ENCODE data around the gene PCSK7.
"Not testable (repeated sequence)": the region's sequence is repeated elsewhere in the genome, so short reads cannot be mapped to it uniquely, and the experiment has no call there.

Gene PCSK7, protein sequence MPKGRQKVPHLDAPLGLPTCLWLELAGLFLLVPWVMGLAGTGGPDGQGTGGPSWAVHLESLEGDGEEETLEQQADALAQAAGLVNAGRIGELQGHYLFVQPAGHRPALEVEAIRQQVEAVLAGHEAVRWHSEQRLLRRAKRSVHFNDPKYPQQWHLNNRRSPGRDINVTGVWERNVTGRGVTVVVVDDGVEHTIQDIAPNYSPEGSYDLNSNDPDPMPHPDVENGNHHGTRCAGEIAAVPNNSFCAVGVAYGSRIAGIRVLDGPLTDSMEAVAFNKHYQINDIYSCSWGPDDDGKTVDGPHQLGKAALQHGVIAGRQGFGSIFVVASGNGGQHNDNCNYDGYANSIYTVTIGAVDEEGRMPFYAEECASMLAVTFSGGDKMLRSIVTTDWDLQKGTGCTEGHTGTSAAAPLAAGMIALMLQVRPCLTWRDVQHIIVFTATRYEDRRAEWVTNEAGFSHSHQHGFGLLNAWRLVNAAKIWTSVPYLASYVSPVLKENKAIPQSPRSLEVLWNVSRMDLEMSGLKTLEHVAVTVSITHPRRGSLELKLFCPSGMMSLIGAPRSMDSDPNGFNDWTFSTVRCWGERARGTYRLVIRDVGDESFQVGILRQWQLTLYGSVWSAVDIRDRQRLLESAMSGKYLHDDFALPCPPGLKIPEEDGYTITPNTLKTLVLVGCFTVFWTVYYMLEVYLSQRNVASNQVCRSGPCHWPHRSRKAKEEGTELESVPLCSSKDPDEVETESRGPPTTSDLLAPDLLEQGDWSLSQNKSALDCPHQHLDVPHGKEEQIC

DNA sequence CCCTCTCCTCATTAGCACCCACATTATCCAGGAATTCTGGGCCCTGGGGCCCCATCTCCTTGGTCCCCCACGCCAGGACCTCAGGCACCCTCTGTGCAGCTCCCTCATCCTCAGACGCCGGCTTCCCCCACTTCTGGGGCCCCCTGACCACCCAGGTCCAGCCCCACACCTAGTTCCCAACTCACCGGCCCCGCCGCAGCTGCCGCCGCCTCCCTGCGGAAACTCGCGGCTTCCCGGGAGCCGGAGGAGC is at the start of gene PCSK7:
PCSK7 (minus strand) TSS at position 232 of the 250 bp plus-strand sequence. CDS start 2,229 bp downstream, outside the sequence.
- DNase-seq (ENCODE audit: low read depth), result no peak

DNA sequence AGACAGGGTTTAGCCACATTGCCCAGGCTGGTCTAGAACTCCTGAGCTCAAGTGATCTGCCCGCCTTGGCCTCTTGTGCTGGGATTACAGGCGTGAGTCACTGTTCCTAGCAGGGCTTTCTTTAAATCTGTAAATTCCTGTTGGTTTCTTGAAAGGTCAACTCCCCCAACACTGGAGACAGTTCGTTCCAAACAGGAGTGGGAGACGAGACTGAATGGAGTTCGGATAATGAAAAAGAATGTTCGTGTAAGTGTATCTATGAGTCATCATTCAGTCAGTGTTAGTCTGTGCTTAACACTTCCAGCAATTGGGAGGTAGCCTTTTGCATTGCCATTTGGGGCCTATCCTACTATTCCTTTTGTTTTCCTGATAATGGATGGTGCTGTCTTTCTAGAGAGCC is 49.3 kb upstream of the PCSK7 start:
- DNase-seq (ENCODE audit: low read depth), result peak; percentile 94

DNA sequence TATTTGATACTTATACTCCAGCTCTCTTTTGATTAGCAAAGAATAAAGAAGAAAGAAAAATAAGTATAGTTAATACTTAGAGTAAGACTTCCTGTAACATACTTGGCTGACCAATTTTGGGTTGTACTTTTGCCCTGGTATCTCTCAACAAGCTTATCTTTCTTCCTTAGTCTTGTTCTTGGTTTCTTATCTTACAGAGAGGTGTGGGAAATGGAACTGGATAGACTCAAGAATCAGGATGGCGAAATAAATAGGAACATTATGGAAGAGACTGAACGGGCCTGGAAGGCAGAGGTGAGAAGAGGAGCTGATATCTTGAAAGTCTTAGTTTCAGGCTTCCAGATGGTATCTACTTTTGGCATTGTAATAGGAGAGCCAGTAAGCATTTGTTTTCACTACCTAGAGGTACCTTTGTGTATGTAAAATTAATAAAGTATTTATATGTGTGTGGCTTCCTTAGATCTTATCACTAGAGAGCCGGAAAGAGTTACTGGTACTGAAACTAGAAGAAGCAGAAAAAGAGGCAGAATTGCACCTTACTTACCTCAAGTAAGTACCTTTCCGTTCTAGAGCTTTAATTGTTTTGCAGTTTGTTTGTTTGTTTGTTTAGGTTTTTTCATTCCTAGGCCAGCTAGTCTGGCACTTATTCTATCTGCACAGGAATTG is 48.0 kb upstream of the PCSK7 start:
- DNase-seq (ENCODE audit: low read depth), result no peak

DNA sequence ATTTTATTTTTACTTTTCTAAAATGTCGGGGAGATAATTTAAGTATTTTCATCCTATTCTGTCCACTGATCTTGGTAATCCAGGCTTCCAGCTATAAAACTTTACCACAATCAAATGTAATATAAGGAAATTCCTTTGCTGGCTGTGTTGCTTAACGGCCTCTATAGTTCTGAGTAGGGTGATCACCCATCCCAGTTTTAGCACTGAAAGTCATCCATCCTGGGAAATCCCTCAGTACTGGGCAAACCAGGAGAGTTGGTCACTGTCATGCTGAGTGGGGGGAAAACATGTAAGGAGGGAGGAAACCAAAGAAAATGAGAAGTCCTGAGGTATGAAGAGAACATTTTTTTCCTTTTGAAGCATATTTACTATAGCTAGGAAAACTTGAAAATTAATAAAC is 46.5 kb upstream of the PCSK7 start:
- DNase-seq (ENCODE audit: low read depth), result no peak

DNA sequence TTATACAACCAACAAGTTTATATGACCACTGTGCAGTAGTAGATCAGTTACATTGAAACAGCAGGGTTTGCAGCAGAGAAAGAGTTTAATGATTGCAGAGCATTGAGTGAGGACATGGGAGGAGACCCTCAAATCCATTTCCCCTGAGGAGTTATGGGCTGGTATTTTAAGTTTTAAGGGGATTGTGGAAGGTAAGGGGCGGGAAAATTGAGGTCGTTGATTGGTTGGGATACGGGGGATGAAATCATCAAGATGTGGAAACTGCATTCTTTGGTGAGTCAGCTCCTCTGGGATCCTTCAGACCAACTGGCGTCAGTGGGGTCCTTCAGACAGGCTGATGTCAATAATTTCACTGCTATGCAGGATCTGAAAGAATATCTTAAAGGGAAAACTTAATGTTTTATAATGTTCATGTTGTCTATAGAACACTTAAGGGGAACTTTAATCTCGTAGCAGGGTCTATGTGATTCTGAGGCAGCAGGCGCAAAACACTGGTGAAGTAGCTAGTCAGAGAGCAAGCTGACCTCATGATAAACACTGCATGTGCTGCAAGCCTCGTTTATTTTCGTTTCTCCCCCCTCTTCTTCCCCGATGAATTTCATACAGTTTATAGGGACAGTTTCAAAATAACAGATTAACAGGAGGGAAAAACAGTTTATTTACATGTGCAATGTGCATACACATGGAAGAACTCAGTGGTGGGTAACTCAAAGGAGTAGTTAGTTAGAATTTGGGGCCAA is 41.8 kb upstream of the PCSK7 start:
- DNase-seq (ENCODE audit: low read depth), result peak; percentile 66

DNA sequence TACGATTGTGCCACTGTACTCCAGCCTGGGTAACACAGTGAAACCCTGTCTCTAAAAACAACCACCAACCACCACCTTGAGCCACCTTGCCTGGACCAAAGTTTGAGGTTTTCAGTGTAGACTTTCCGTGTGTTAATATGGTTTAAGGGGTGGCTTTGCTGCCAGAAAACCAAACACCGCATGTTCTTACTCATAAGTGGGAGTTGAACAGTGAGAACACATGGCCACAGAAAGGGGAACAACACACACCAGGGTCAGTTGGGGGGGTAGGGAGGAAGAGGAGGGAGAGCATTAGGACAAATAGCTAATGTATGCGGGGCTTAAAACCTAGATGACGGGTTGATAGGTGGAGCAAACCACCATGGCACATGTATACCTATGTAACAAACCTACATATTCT is 40.3 kb upstream of the PCSK7 start:
- DNase-seq (ENCODE audit: low read depth), result not testable (repeated sequence)

DNA sequence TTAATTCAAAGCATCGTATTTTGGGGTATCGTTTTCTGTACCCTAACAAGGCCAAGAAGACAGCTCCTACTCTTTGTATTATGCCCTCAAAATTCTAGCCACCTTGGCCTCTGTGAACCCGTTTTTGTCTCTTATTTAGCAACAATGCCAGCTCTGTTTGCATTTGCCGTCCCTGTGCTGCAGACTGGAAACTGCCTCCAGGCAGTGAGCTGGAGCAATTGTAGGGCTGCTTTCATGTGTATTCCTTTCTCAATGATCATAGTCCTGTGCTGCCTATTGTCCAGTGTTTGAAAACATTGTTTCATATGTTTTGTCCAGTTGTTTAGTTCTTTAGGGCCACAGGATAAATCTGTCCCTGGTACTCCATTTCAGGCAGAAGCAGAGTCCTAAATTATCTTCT is 39.3 kb upstream of the PCSK7 start:
- DNase-seq (ENCODE audit: low read depth), result no peak

DNA sequence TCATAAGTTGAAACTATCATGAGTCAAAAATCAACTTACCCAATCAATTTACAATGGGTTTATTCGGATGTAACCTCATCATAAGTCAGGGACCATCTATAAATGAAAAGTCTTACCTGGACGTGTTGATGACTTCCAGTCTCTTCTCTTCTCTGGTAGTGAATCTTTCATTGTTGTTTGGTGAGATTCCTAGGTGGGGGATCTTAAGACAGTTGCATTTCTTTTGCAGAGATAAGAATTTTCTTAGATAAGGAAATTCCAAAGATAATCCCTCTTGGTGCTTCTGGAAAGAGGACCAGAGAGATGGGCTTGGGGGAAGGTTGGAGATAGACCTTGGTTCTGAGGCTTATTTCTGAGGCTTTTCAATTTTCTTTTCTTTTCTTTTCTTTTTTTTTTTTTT is 38.0 kb upstream of the PCSK7 start:
- no peak for DNase-seq (ENCODE audit: low read depth)

DNA sequence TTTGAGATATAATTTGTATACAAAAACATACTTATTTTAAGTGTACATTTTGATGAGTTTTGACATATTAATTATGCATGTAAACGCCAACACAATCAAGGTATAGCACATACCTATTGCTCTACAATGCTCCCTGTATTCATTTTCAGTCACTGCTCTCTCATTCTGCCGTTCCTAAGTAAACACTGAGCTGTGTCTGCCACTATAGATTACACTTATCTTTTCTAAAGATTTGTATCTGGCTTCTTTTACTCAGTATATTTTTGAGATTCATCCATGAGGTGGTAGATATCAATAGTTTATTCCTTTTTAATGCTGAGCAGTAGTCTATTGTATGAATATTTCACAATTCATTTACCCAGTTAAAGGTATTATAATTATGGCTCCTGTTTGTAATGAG is 33.9 kb upstream of the PCSK7 start:
- DNase-seq (ENCODE audit: low read depth), result no peak

DNA sequence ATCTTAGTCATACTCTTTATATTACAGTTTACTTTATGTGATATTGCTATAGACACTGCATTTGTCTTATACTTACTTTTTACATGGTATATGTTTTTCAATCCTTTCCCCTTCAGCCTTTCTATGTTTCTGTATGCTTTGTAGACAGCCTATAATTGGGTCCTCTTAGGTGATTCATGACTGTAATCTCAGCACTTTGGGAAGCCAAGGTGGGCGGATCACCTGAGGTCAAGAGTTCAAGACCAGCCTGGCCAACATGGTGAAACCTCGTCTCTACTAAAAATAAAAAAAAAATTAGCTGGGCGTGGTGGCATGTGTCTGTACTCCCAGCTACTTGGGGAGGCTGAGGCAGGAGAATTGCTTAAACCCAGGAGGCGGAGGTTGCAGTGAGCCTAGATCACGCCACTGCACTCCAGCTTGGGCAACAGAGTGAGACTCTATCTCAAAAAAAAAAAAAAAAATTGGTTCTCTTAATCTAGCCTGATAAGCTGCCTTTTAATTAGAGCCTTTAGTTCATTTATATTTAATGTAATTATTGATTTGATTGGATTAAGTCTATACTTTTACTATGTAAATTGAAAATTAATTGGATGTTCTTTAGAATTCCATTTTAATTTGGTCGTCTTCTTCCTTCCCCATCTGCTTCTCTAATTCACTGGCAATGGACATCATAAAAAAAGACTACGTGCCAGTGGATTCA is 32.9 kb upstream of the PCSK7 start:
- DNase-seq (ENCODE audit: low read depth), result not testable (repeated sequence)

DNA sequence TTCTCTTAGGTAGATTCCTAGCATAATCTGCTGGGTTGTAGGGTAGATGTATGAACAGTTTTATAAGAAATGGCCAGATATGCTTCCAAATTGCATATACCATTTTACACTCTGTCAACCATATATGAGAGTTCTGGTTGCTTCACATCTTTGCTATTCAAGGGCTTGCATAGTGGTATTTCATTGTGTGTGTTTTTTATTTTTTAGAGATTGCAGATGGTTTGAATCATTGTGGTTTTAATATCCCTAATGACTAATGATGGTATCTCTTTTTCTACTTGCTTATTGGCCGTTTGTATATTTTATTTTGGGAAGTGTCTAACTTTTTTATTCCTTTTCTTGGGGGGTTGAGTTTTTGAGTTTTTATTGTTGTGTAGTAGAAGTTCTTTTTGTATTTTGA is 27.5 kb upstream of the PCSK7 start:
- no peak for DNase-seq (ENCODE audit: low read depth)

DNA sequence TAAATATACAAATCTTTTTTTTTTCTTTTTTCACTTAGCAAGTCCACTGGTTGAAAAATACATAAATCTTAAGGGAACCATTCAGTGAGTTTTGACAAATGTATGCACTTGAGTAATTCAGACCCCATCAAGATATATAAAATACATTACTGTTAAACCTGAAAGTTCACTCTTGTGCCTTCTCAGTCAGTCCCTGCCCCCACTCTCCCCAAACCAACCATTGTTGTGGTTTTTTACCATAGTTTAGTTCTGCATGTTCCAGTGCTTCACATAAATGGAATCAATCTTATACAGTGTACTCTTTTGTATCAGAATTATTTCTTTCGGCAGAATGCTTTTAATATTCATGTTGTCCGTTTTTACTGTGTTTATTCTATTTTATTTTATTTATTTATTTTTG is 26.7 kb upstream of the PCSK7 start:
- DNase-seq (ENCODE audit: low read depth), result no peak

DNA sequence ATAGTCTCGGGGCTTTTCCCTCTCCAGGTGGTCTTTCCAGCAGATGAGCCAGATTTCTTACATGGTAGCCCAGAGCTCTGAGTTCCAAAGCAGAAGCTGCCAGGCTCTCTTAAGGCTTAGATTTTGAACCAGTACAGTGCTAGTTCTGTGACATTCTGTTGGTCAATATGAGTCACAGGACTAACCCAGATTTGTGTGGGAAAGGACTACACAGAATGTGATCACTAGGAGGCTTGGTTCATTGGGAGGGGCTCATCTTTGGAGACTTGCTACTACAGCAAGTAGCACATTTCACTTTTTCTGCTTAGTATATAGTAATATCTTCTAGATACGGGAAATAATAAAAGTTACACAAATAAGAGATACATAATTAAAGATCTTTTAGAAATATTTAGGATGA is 24.7 kb upstream of the PCSK7 start:
- no peak for DNase-seq (ENCODE audit: low read depth)

DNA sequence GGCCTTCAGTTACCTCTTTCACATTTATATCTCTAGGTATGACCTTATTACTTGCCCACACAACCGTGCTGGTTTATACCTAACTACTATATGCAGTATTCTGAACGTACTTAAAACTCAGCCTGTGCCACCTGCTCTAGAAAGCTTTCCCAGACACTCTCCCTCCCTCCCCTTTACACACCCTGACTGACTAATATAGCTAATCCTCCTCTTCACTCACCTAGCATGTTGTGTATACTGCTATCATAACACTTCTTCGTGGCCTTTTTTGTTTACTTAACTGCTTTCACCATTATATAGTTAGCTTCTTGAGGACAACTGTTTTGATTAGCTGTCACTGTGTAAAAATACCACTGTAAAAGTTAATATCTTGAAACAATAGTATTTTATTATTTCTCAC is 24.1 kb upstream of the PCSK7 start:
- no peak for DNase-seq (ENCODE audit: low read depth)

DNA sequence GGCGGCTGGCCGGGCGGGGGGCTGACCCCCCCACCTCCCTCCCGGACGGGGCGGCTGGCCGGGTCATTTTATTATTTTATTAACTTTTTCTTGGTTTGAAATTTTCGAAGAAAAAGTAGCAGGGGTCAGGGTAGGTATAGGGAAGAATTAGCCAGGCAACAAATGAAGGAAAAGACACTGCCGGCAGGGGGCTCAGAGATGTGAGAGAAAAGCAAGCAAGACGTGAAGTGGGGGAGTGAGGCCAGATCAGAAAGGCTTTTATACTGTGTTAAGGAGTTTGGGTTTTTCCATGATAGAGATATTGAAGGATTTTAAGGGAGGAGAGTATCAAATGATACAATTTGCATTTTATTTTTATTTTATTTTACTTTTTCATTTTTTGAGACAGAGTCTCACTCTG is 19.6 kb upstream of the PCSK7 start:
- no peak for DNase-seq (ENCODE audit: low read depth)

DNA sequence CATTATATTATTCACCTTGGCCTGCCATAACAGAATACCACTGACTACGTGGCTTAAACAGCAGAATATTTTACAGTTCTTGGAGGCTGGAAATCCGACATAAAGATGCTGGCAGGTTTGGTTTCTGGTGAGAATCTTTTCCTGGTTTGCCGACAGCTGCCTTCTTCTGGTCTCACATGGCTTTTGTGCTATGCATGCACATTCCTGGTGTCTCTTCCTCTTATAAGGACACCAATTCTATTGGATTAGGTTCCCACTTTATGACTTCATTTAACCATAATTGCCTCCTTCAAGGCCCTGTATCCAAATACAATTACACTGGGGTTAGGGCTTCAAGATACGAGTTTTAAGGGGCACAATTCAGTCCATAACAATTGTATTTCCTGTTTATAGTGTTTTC is 17.7 kb upstream of the PCSK7 start:
- DNase-seq (ENCODE audit: low read depth), result no peak

DNA sequence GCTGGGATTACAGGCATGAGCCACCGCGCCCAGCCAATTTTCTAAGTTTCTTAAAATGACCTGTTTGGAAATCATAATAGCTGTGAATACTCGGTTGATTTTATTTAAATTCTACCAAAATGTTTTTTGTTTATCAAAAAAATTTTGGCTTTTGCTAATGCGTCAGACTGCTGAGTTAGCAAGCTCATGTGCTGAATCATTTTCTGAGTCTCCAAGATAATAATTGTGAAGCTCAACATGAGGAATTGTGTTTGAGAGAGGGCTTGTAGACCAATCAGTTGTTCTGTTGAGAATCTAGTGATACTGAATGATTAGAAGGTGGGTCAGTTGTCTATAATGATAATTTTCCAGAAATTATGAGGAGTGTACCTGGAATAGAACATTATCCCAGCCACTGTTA is 16.5 kb upstream of the PCSK7 start:
- no peak for DNase-seq (ENCODE audit: low read depth)

DNA sequence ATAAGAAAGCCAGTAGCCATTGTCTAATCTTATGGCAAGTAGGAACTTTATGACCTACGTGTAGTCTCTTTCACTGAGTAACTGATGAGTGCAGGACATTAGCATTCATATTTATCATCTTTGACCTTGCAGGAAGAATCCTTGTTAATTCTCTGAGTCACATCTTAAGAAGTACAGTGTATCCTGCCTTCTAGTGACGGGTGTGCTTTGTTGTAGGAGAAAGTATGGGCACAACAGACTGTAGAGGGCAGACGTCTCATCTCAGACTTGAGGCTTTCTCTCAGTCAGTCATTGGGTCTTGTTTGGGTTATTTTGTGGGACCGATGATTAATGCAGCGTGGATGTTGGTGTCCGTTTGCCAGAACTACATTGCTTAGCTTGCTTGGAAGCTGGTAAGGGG is 7.4 kb upstream of the PCSK7 start:
- DNase-seq (ENCODE audit: low read depth), result peak; percentile 85

DNA sequence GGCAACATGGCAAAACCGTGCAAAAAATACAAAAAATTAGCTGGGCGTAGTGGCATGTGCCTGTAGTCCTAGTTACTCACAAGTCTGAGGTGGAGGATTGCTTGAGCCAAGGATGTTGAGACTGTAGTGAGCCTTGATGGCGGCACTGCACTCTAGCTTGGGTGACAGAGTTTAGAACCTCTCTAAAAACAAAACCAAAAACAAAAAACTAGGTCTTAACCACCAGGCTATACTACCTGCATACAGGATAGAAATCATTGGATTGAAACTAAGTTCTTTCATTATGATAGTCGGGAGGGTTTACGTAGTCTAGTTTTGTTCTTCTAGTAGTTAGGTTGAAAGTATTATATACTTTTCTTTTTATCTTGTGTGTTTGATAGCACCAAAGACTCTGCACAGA is 6.3 kb upstream of the PCSK7 start:
- DNase-seq (ENCODE audit: low read depth), result no peak

DNA sequence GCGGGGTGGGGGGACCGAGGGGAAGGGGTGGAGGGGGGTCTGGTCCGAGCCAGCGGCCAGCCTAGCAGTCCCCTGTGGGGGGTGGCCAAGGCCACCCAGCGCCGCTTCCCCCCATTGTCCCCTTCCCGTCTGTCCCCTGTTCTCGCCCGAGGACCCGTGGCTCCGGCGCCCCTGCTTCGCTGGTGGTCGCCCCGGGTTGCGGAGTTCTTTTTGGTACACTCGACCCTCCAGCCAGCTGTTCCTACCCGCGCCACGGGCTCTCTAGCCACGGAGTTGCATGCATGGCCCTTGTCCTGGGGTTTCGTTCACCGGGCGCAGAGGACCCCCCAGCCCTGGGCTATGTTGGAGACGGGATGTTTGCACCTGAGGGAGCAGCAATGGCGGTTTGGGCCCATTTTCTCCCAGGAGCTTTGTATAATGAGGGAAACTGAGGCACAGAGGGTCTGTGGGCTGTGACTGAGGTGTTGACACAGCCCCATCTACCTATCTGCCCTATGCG is 1.1 kb upstream of the PCSK7 start:
- no peak for DNase-seq (ENCODE audit: low read depth)

DNA sequence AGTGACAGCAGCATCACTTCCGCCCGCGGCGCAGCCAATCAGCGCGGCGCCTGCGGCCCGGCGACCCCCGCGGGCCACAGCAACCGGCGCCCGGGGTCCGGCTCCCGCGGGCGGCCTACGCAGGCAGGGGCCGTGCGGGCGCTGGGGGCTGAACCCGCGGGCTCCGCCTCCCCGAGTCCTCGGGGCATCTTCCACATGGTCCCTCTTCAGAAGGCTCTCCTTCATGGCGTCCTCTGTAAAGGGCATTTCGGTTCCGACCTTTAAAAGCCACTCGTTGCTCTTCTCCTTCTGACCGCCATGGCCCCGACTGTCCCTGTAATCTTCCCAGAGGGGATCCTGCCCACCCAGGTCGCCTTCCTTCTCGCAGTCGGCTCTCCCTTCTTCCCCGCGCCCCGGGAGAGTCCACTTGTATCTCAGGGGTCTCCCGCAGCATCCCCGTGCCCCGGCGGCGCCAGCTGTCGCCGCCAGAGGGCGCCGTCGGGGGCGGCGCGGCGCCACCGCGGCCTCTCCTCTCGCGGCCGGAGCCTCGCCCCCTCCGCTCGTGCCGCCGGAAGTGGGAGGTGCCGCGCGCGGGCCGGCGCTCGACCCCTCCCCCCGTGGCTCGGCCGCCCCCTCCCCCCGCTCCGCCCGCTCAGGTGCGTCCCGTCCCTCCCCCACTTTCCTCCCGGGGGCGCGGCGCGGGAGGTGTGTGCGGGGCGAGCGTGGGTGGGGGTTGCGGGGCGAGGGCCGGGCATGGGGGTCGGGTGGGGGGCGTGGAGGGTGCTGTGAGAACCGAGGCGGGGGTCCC is 412 bp upstream of the PCSK7 start, which contains the start of gene RNF214:
RNF214 (plus strand) TSS at position 580 of the 787 bp plus-strand sequence. CDS start 1,602 bp downstream, outside the sequence.
- no peak for DNase-seq (ENCODE audit: low read depth)
